HepG2 (cell line): ENCODE data around the gene CDCA5. TPM values are rescaled to one million over a fixed set of nuclear protein-coding genes. Genes with fewer than 3 reads are reported as not detected.

ENCODE experiments used
- ARID4A ChIP-seq: sonication (generic); formaldehyde crosslinking; IDR thresholded peaks from 2 replicates; pipeline ENCODE4 v1.5.0; 2020; ENCODE audit warnings: mild to moderate bottlenecking, missing genetic modification reagents, borderline replicate concordance
- ATRX ChIP-seq: sonication (generic); formaldehyde crosslinking; IDR thresholded peaks from 2 replicates; pipeline ENCODE4 v1.4.0; 2020; ENCODE audit warnings: missing genetic modification reagents, borderline replicate concordance
- DDIT3 ChIP-seq: sonication (generic); formaldehyde crosslinking; IDR thresholded peaks from 2 replicates; pipeline ENCODE4 v1.4.0; 2020; ENCODE audit warnings: mild to moderate bottlenecking, missing genetic modification reagents
- GTF2F1 ChIP-seq: fragments of 150-350 bp; IDR thresholded peaks from 2 replicates; pipeline ENCODE4 v1.6.1; 2014; ENCODE audit warnings: low read length
- HDAC1 ChIP-seq: sonication (generic); formaldehyde crosslinking; IDR thresholded peaks from 2 replicates; pipeline ENCODE4 v1.5.1; 2020; ENCODE audit warnings: mild to moderate bottlenecking, missing genetic modification reagents
- KDM5A ChIP-seq: fragments of 200-600 bp; sonication (generic); IDR thresholded peaks from 2 replicates; pipeline ENCODE4 v1.7.0; 2018; ENCODE audit warnings: antibody characterized with exemption, mild to moderate bottlenecking, low read length, borderline replicate concordance
- LCORL ChIP-seq, 2 experiments: fragments of 450-650 bp in 1 of 2; sonication (generic) in 1 of 2; formaldehyde crosslinking in 1 of 2; IDR thresholded peaks; 2 replicates each; pipeline versions ENCODE4 v1.5.0 to v1.6.1; 2017 to 2020; ENCODE audit warnings: antibody characterized with exemption in 1 of 2, missing genetic modification reagents in 1 of 2
- MXD3 ChIP-seq: IDR thresholded peaks from 2 replicates; pipeline ENCODE4 v1.6.1; 2016; ENCODE audit warnings: mild to moderate bottlenecking, missing biosample characterization, missing genetic modification reagents
- NFYB ChIP-seq: sonication (generic); formaldehyde crosslinking; IDR thresholded peaks from 2 replicates; pipeline ENCODE4 v1.4.0; 2020; ENCODE audit warnings: missing genetic modification reagents
- REL ChIP-seq: sonication (generic); formaldehyde crosslinking; conservative IDR thresholded peaks from 2 replicates; pipeline ENCODE4 v1.8.0; 2022; ENCODE audit warnings: mild to moderate bottlenecking, missing genetic modification reagents, moderate library complexity
- SRF ChIP-seq: IDR thresholded peaks from 2 replicates; pipeline ENCODE4 v1.6.1; 2011; ENCODE audit warnings: mild to moderate bottlenecking, low read depth, low read length, moderate library complexity
- TEAD3 ChIP-seq: optimal IDR thresholded peaks from 2 replicates; pipeline ENCODE3; 2016; ENCODE audit warnings: borderline replicate concordance
- ZBTB25 ChIP-seq: IDR thresholded peaks from 2 replicates; pipeline ENCODE4 v1.6.1; 2018; ENCODE audit warnings: missing genetic modification reagents
- ZFX ChIP-seq: sonication (generic); formaldehyde crosslinking; IDR thresholded peaks from 2 replicates; pipeline ENCODE4 v1.4.0; 2020; ENCODE audit warnings: mild to moderate bottlenecking, low read depth, missing genetic modification reagents, moderate library complexity
- ZNF124 ChIP-seq: sonication (generic); formaldehyde crosslinking; IDR thresholded peaks from 2 replicates; pipeline ENCODE4 v1.4.0; 2020; ENCODE audit warnings: missing genetic modification reagents
- ZNF20 ChIP-seq: sonication (generic); formaldehyde crosslinking; IDR thresholded peaks from 2 replicates; pipeline ENCODE4 v1.4.0; 2020; ENCODE audit warnings: mild to moderate bottlenecking, moderate library complexity, missing genetic modification reagents
- ZNF256 ChIP-seq: sonication (generic); formaldehyde crosslinking; conservative IDR thresholded peaks from 2 replicates; pipeline ENCODE4 v1.4.0; 2020; ENCODE audit warnings: missing genetic modification reagents
- ZNF331 ChIP-seq: sonication (generic); formaldehyde crosslinking; IDR thresholded peaks from 2 replicates; pipeline ENCODE4 v1.4.0; 2020; ENCODE audit warnings: missing genetic modification reagents
- ZNF510 ChIP-seq: sonication (generic); formaldehyde crosslinking; IDR thresholded peaks from 2 replicates; pipeline ENCODE4 v1.4.0; 2020; ENCODE audit warnings: low read depth, mild to moderate bottlenecking, missing genetic modification reagents
- ZNF580 ChIP-seq: IDR thresholded peaks from 2 replicates; pipeline ENCODE4 v1.6.1; 2016; ENCODE audit warnings: low read depth, borderline replicate concordance
- ZNF790 ChIP-seq: sonication (generic); formaldehyde crosslinking; IDR thresholded peaks from 2 replicates; pipeline ENCODE4 v1.8.0; 2022; ENCODE audit warnings: missing genetic modification reagents, mild to moderate bottlenecking, borderline replicate concordance
- polyA plus RNA-seq, 8 experiments: library from polyadenylated mRNA; depleted of rRNA in 3 of 8; stranded (reverse) in 7 of 8; unstranded in 1 of 8; fragments of >200 nt; fragmentation: Illumina TruSeq in 4 of 8; extraction: Trizol in 4 of 8; gene quantifications; 2 replicates each; pipeline versions ENCODE4 v1.2.1 to v1.2.3, GENCODE V29; 2011 to 2016; ENCODE audit warnings: low read depth in 4 of 8, missing spikeins in 1 of 8, mixed read lengths in 1 of 8; ENCODE audit not compliant: insufficient read depth in 1 of 8
- total RNA-seq, 5 experiments: library from RNA; depleted of rRNA; stranded (reverse); fragments of >200 nt; fragmentation: Illumina TruSeq; extraction: Trizol; gene quantifications; 2 replicates each; pipeline ENCODE4 v1.2.3, GENCODE V29; 2016; ENCODE audit warnings: low read depth in 1 of 5

CDCA5 gene
- total and polyA plus RNA-seq, 2 of the 13 experiments (the other 11 are each of a cell fraction or from before 2014, with no cell fraction given): 13.5 to 50.6 TPM

GRCh38 chr11:65066315-65066714 lies 17.5 kb downstream of the CDCA5 start (continued):
- no peak for TF ChIP-seq ZNF790 (CRISPR knock-in tag)
- no peak for TF ChIP-seq LCORL (IDR thresholded peaks at IDR 0.05)
- peak; percentile 60 for TF ChIP-seq LCORL (CRISPR knock-in tag; IDR thresholded peaks at IDR 0.05)
- TF ChIP-seq NFYB (CRISPR knock-in tag): no peak
- TF ChIP-seq ZNF510 (CRISPR knock-in tag): no peak
- no peak for TF ChIP-seq MXD3 (CRISPR knock-in tag)
- peak; percentile 28; the same call in 1 of the 2 replicates for TF ChIP-seq HDAC1 (CRISPR knock-in tag)
- TF ChIP-seq ZNF331: no peak
- no peak for TF ChIP-seq DDIT3 (CRISPR knock-in tag)
- TF ChIP-seq ZBTB25 (CRISPR knock-in tag): no peak
- no peak for TF ChIP-seq ZNF256
- TF ChIP-seq ZNF20: no peak
- no peak for TF ChIP-seq ATRX (CRISPR knock-in tag)
- TF ChIP-seq ZNF580 (CRISPR knock-in tag): no peak; the same call in 1 of the 2 replicates
- peak; percentile 36; the same call in 1 of the 2 replicates for TF ChIP-seq ARID4A
- no peak for TF ChIP-seq TEAD3 (CRISPR knock-in tag)
- TF ChIP-seq KDM5A: no peak
- TF ChIP-seq SRF: no peak
- TF ChIP-seq ZNF124 (CRISPR knock-in tag): no peak
- no peak for TF ChIP-seq REL (CRISPR knock-in tag)
- peak; percentile 61 for TF ChIP-seq ZFX (CRISPR knock-in tag)
- no peak for TF ChIP-seq GTF2F1
